Esophagus (tissue), 2 donors: Measurements from ENCODE around the gene RBKS. TPM values are rescaled to one million over a fixed set of nuclear protein-coding genes. Genes with fewer than 3 reads are reported as not detected.

Experiments used
- H3K27ac ChIP-seq, 2 donors: one replicate each; pipeline ENCODE4 v1.5.1; 2013; ENCODE audit warnings: low read depth in 2 of 2, mild to moderate bottlenecking in 2 of 2, inconsistent platforms in 1 of 2, low read length in 1 of 2, moderate library complexity in 1 of 2
- H3K27me3 ChIP-seq, 2 donors: one replicate each; pipeline ENCODE4 v1.6.1; 2013; ENCODE audit warnings: low read length in 2 of 2, control low read depth in 1 of 2, mild to moderate bottlenecking in 1 of 2; ENCODE audit not compliant: insufficient read depth in 2 of 2, control insufficient read depth in 1 of 2
- H3K36me3 ChIP-seq, 2 donors: one replicate each; pipeline ENCODE4 v1.6.1; 2013; ENCODE audit warnings: low read length in 1 of 2; ENCODE audit not compliant: control insufficient read depth in 2 of 2, insufficient read depth in 2 of 2
- H3K4me1 ChIP-seq, 2 donors: one replicate each; pipeline ENCODE4 v1.6.1; 2013; ENCODE audit warnings: low read length in 1 of 2; ENCODE audit not compliant: control insufficient read depth in 2 of 2, insufficient read depth in 2 of 2
- H3K4me3 ChIP-seq, 2 donors: one replicate each; pipeline ENCODE4 v1.5.1; 2013; ENCODE audit warnings: low read length in 2 of 2, mild to moderate bottlenecking in 2 of 2, low read depth in 1 of 2, moderate library complexity in 1 of 2
- H3K9me3 ChIP-seq, 2 donors: one replicate each; pipeline ENCODE4 v1.6.1; 2013; ENCODE audit warnings: mild to moderate bottlenecking in 2 of 2, low read depth in 1 of 2, low read length in 1 of 2, moderate library complexity in 1 of 2; ENCODE audit not compliant: control insufficient read depth in 2 of 2, insufficient read depth in 1 of 2
- WGBS, 2 donors: extraction: QIAGEN DNeasy Blood & Tissue Kit; methylation state at CpG; one replicate each; pipeline ENCODE4 v1.1.7; 2013; 5-methylcytosine and 5-hydroxymethylcytosine counted together
- polyA plus RNA-seq, 2 donors: library from polyadenylated mRNA; stranded (reverse); fragments of 200-250 nt; gene quantifications; one replicate each; pipeline ENCODE4 v1.2.3, GENCODE V29; 2013
- donor health status: healthy with polysubstance abuse.
- donor health status: Bipolar disorder and iron deficiency.

Gene RBKS
- polyA plus RNA-seq, 2 donors: 2.6 to 2.8 TPM

GRCh38 chr2:27781496-27781895, 108.7 kb downstream of the RBKS start:
- Histone ChIP-seq H3K9me3 (no peaks in the 10 kb centered on the region), H3K4me1 (no peaks in the 10 kb centered on the region), H3K27ac (no peak overlapping the region), H3K27me3 (no peaks in the 10 kb centered on the region), H3K36me3 (peaks cover 0 to 2% of the 10 kb centered on the region in 2 donors), H3K4me3 (no peak overlapping the region)
- WGBS, 2 donors: 91 to 98% methylated on average over 2 of the region's 2 CpGs

- WGBS, 2 donors: 56 to 67% methylated on average over 5 of the region's 5 CpGs
- H3K36me3 ChIP-seq: peaks cover 0 to 2% of the 10 kb centered on the region in 2 donors
- no peaks in the 10 kb centered on the region for H3K4me1 ChIP-seq
- no peaks in the 10 kb centered on the region for H3K27me3 ChIP-seq
- H3K27ac ChIP-seq: peak overlapping the region in 1 of 2 donors; percentile 52
- H3K9me3 ChIP-seq: no peaks in the 10 kb centered on the region
- H3K4me3 ChIP-seq: no peak overlapping the region
These were observed 110.7 kb downstream of the RBKS start for GRCh38 chr2:27779417-27780055.

DNA sequence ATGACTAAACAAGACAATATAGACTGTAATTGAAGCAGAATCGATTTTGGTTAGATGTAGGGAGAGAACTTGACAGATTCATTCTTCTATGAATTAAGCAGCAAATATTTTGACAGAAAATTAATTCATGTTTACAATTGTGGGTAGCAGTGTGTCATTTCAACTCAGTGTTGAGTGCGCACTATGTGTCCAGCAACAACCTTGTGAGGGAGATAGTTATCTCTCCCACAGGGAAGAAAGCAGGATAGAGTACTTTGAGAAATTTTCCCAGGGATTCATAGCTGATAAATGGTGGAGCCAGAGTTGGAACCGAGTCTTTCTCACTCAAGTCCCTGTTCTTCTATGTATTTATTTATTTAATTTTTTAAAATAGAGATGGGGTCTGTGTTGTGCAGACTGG, 113.5 kb downstream of the RBKS start:
- H3K4me3 ChIP-seq: no peak overlapping the region
- H3K27ac ChIP-seq: no peak overlapping the region
- no peaks in the 10 kb centered on the region for H3K4me1 ChIP-seq
- peaks cover 0 to 2% of the 10 kb centered on the region in 2 donors for H3K36me3 ChIP-seq
- no peaks in the 10 kb centered on the region for H3K9me3 ChIP-seq
- WGBS, 2 donors: 87% methylated on average over 3 of the region's 3 CpGs
- no peaks in the 10 kb centered on the region for H3K27me3 ChIP-seq

- Histone ChIP-seq H3K9me3 (no peaks in the 10 kb centered on the region), H3K27ac (no peak overlapping the region), H3K36me3 (peaks cover 0 to 2% of the 10 kb centered on the region in 2 donors), H3K4me1 (no peaks in the 10 kb centered on the region), H3K27me3 (no peaks in the 10 kb centered on the region), H3K4me3 (no peak overlapping the region)
- WGBS, 2 donors: 40 to 46% methylated on average over 8 of the region's 8 CpGs
These were observed 114.1 kb downstream of the RBKS start for GRCh38 chr2:27776097-27776496.

DNA sequence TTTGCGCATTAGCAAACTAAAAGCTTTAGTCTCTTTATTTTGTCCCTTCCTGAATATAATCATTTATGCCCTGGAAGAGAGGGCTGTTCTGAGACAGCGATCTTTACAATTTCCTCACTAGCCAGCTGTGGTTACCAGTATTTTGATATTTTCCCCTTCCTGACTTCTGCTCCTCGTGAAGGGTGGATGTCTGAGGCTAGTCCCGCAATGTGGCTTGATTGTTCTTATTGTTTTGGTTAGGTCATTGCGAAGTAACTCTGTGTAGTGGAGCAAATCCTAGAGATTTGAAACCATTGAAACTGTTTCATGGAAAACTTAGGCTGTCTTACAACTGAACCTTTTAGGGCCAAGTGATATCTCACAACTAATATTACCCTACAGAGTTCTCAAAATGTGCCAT, 116.2 kb downstream of the RBKS start:
- WGBS, 2 donors: 84 to 85% methylated on average over 5 of the region's 5 CpGs
- no peaks in the 10 kb centered on the region for H3K4me1 ChIP-seq
- H3K9me3 ChIP-seq: no peaks in the 10 kb centered on the region
- no peaks in the 10 kb centered on the region for H3K27me3 ChIP-seq
- no peak overlapping the region for H3K4me3 ChIP-seq
- H3K27ac ChIP-seq: no peak overlapping the region
- peaks cover 0 to 2% of the 10 kb centered on the region in 2 donors for H3K36me3 ChIP-seq

- Histone ChIP-seq H3K27me3 (no peaks in the 10 kb centered on the region), H3K9me3 (no peaks in the 10 kb centered on the region), H3K4me1 (no peaks in the 10 kb centered on the region), H3K36me3 (peaks cover 0 to 2% of the 10 kb centered on the region in 2 donors), H3K27ac (peak overlapping the region in 1 of 2 donors; percentile 14), H3K4me3 (peak overlapping the region in 1 of 2 donors; percentile 79)
- WGBS, 2 donors: 14 to 18% methylated on average over 2 of the region's 2 CpGs
These were observed 117.4 kb downstream of the RBKS start for GRCh38 chr2:27772804-27773203.

DNA sequence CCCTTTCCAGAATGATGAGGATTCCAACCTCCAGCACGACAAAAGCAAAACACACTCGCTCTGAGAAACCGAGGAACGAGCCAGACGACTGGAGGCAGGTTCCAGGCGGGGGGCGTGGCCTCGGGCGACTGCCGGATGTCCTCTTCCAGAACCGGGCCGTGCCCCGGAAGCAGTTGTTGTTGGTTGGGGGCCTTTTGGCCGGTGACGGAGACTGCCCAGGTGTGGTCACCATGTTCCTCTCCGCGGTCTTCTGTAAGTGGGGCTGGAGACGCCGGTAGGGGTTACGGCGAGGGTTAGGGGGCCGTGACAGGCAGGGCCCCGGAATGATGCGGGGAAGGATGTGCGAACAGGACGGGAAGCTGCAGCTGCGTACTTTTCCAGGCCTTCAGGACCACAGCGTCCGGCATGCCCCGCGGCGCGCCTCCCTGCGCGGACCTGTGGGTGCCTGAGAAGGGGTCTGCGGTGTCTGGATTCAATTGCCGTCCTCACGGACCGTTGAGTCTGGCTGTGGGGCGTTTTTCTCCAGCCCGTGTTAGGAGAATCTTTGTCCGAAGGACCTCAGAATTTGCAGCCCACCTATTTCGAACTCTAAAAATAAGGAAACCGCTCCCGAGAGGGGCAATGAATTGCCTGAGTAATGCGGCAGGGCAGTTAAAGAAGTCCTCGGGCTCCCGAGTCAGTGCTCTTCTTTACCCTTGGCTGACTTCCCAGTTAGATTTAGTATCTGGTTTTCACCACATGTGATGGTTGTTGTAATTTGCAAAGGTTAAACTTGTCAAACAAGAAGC, 118.4 kb downstream of the RBKS start, which contains the start of gene MRPL33:
Gene MRPL33 (plus strand): TSS at position 172 of the 788 bp plus-strand sequence. CDS start 59 bp downstream, at position 231.
- Histone ChIP-seq H3K27me3 (no peaks in the 10 kb centered on the region), H3K4me1 (no peaks in the 10 kb centered on the region), H3K4me3 (peak within 1 kb of the TSS; percentile 79 to 86), H3K36me3 (peaks cover 0 to 2% of the 10 kb centered on the region in 2 donors), H3K27ac (peak within 1 kb of the TSS; percentile 94 to 99), H3K9me3 (no peaks in the 10 kb centered on the region)
- WGBS, 2 donors: 0 to 1% methylated on average over 48 of the region's 48 CpGs

DNA sequence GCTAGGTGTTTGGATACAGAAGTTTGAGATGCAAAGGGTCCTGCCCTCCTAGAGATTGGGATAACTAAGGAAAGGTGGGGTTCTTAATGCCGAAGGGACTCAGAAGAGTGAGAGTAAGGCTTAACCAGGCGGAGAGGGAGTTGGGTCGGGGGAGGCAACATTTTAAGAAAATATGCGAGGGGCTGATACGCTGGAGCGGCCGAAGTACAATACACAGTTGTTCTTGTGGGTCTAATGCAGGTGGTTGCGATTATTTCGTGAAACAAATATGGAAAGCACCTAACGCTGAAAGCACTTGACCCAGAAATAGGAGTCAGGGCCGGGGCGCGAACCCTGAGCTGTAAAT, 119.0 kb downstream of the RBKS start:
- Histone ChIP-seq H3K36me3 (peaks cover 0 to 2% of the 10 kb centered on the region in 2 donors), H3K9me3 (no peaks in the 10 kb centered on the region), H3K4me3 (peak overlapping the region; percentile 79 to 86), H3K4me1 (no peaks in the 10 kb centered on the region), H3K27ac (peak overlapping the region; percentile 94 to 99), H3K27me3 (no peaks in the 10 kb centered on the region)
- WGBS, 2 donors: 10 to 11% methylated on average over 13 of the region's 13 CpGs

DNA sequence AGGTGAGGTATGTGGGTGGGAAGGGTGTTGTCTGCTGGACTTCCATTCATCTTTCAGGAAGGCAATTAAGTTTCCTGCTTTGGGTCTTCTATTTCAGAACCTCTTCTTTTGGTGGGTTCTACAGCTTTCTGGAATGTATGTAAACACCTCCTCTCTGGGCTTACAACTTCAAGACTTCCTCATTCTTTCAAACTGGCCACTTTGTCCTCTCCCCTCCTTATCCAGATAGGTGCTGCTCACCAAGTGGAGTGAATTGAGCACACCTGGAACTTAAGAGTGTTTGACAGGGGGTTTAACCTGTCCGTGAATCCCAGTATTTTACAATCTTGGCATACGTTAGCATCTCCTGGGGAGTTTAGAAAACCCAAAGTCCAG, 123.9 kb downstream of the RBKS start:
- Histone ChIP-seq H3K4me1 (no peaks in the 10 kb centered on the region), H3K36me3 (no peaks in the 10 kb centered on the region), H3K27ac (no peak overlapping the region), H3K27me3 (no peaks in the 10 kb centered on the region), H3K9me3 (no peaks in the 10 kb centered on the region), H3K4me3 (no peak overlapping the region)
- 75 to 89% methylated on average over 2 of the region's 2 CpGs for WGBS, 2 donors
